Superior temporal gyrus (tissue), 1 donor: ENCODE measurements around the gene KRTAP10-9.

Source experiments
- DNase-seq: peaks from one replicate; pipeline ENCODE4 v3.0.0-alpha.2; 2016; ENCODE audit errors: extremely low spot score

The KRTAP10-9 gene

DNA sequence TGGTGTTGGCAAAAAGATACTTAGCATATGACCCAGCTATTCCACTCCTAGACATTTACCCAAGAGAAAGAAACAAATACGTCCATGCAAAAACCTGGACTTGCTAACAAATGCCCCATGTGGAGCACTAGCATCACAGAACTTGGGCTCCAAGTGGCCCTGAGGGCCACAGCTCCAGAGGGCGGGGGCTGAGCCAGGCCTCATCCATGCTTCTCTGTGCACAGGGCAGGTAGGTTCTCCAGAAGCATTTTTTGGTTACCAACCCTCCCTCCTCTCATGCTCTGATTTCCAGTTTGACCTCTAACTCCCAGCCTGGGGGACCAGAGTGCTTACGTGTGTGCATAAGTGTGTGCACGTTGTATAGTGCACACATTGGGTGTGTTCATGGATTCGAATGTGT, 37.8 kb downstream of the KRTAP10-9 start:
- DNase-seq, result no peak

- no peak for DNase-seq
These were observed 39.8 kb downstream of the KRTAP10-9 start, which contains the start of gene KRTAP12-2 for GRCh38 chr21:44666401-44667320. Gene KRTAP12-2, minus strand, starts transcription at chr21:44666927. Its CDS starts 41 bp downstream, at chr21:44666886.

DNA sequence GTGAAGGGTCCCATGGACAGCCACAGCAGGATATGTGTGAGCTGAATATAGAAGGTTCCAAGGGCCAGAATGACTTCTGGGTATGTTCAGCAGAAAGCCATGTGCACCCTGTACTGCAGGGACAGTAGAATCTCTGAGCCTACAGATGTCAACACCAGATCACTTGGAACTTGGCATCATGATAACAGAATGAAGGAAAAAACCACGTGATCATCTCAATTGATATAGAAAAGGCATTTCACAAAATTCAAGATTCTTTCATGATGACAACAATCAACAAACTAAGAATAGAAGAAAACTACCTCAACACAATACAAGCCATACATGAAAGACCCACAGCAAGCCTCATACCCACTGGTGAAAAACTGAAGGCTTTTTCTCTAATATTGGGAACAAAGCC, 40.7 kb downstream of the KRTAP10-9 start:
- DNase-seq, result no peak

DNA sequence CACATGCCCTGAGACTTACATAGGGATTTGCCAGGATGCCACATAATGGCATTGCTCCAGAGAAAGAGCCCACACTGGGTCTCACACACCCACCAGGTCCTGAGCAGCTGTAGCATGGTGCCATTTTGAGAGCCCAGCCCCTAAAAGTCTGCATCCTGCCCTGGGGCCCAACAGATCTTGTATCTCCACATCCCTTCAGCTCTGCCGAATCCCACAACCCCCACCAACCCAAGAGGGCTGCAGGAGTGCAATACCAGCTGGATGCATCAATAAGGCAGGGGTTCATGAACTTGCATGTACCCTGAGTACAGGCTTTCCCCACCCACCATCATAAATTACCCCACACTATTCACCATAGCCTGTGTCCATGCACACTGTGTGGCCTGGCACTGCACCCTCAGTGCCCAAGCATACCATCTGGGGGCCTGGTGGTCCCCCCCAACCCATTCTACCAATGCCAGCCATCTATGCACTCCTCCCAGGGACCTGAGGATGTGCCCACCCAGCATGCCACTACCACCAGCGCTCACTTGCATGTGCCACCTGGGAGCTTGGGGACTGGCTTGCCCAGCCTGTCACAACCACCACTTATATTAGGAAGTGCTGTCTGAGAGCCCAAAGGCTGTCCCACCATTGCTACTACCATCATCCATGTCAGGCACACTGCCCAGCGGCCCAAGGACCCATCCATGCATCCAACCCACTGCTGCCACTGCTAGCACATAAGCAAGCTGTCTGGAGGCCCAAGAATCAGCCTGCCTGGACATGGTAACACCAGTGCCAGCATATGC, 43.9 kb downstream of the KRTAP10-9 start:
- no peak for DNase-seq

DNA sequence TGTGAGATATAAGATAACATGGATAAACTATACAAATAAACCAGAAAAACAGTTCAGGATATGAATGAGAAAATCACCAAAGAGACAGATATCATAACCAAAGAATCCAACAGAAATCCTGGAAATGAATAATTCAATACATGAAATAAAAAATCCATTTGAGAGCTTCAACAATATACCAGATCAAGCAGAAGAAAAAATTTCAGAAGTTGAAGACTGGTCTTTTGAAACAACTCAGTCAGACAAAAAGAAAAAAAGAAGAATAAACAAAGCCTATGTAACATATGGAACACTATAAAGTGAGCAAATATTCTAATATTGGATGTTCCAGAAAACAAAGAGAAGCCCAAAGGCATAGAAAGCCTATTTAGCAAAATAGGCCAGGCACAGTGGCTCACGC, 45.0 kb downstream of the KRTAP10-9 start:
- no peak for DNase-seq

GRCh38 chr21:44677881-44678280, 51.0 kb downstream of the KRTAP10-9 start:
- no peak for DNase-seq
